Activated CD4-positive, alpha-beta T cell treated with anti-CD3 and anti-CD28 coated beads, Interleukin-2, amount 50 U/mL, for 1 hour (primary cell): Measurements from ENCODE around the gene WDR35.
A peak's percentile ranks its signal among the peaks of the same experiment; 100 is the strongest.

Experiments
- DNase-seq: peaks from one replicate; pipeline ENCODE4 v3.0.0-alpha.2; 2020

WDR35 gene

DNA sequence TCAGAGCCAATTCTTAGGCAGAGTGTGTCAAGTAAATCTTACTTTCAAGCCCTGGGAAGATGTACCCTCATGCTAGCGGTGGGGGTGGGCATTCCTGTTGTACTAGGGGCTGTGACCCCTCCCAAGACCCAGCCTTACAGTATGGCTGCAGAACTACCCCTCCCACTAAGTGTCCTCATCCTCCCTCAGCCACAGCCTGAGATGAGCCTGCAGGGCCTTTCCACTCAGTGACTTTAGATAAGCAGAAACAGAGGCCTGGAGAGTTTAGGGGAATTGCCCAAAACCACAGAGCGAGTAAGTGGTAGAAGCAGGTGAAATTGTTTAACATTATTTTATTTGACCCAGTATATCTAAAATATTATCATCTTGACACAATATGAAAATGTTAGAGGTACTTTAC lies 124.8 kb downstream of the WDR35 start:
- DNase-seq, result no peak

DNA sequence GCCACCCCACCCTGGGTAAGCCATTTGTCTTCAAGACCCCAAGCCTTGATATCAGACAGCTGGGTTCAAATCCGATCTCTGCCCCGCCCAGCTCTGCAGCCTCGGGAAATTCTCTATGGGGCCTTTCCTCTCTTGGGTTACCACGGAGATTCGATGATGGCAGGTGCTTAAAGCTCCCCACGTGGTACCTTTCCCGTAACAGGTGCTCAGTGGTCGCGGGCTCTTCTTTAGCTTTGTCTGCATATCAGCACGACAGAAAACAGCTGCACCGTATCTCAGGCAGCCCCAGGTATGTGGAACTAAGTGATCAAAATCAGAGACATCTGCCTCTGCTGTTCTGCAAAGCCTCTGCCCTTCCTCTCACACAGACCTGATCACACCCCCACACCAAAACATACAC lies 125.5 kb downstream of the WDR35 start:
- no peak for DNase-seq

DNA sequence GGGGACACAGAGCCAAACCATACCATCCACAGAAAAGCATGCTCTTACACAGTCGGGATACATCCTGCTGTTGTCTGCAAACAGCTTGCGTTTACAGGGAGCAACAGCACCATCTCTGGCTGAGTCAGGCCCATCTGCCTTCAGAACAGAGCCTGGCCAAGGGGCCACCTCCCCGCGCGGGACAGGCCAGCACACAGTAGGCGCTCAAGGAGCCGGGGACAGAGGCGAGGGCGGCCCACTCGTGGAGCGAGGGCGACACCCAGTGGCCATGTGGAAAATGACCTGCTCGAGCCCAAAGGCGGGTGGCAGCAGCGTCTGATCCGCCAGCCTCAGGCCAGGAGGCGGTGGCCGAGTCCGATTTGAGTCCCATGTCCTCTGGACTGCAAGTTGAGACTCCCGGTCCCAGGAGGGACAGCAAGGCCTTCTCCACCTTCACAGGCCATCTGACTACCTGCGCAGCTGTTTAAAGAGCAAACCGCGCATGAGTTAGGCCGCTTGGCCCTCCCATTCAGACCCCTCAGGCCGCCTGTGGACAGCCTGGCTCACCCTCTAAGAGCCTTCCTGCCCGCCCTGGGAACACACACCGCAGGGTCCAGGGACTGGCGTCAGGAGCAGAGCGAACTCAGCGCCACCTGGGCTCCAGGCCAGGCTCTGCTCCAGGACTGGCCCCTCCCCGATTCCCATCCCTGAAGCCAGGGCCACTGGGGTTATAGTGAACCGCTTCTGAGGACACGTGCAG lies 126.4 kb downstream of the WDR35 start:
- peak; percentile 67 for DNase-seq

DNA sequence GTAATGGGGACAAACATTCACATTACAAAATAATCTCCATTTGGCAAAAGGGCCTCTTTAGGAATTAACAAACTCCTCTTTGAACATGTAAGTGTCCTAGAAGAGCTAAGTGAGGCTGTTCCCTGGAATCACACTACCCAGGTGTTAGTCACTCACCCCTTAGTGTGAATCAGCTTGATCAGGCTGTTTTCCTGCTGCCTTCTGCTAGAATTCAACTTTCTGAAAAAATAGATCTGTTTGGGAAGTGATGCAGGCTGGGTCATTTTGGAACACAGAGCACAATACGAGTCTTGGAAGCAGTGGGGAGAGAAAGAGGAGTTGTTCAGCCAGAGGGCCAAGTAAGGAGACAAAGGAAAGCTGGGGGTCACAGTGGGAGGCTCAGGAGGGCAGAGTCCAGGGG lies 128.1 kb downstream of the WDR35 start:
- DNase-seq, result no peak
